Measurements from ENCODE around the gene PTPN4. TPM values are rescaled to one million over a fixed set of nuclear protein-coding genes. Genes with fewer than 3 reads are reported as not detected.

The PTPN4 gene
- total and polyA plus RNA-seq, 2 donors (not counting 3 experiments of a cell fraction or from before 2014, with no cell fraction given): 6.8 to 29.6 TPM

GRCh38 chr2:120026890-120027289 is 267.2 kb downstream of the PTPN4 start:
- Histone ChIP-seq H3K4me2 (ENCODE audit: insufficient read depth, low read length) (no peak overlapping the region), H3K4me1 (ENCODE audit: control insufficient read depth, extremely low read depth, insufficient read depth, low read length) (no peaks in the 10 kb centered on the region), H3K36me3 (ENCODE audit: control insufficient read depth in 2 of 2, extremely low read depth in 1 of 2, insufficient read depth in 2 of 2, low read length in 2 of 2) (no peaks in the 10 kb centered on the region), H3K9me3 (replicated peaks; ENCODE audit: control insufficient read depth, insufficient read depth, low read length) (no peaks in the 10 kb centered on the region), H3K9me1 (replicated peaks; ENCODE audit: control insufficient read depth, extremely low read depth, insufficient read depth, low read length) (no peaks in the 10 kb centered on the region), H3K4me3 (replicated peaks in 1 of 3; ENCODE audit: insufficient read depth in 1 of 3, low read depth in 1 of 3, low read length in 3 of 3) (no peak overlapping the region), H4K20me1 (replicated peaks; ENCODE audit: control insufficient read depth, extremely low read depth, insufficient read depth, low read length) (no peaks in the 10 kb centered on the region), H2AFZ (ENCODE audit: low read depth, low read length) (no peak overlapping the region), H3K27me3 (ENCODE audit: control insufficient read depth in 2 of 2, insufficient read depth in 2 of 2, low read length in 2 of 2) (no peaks in the 10 kb centered on the region), H3K9ac (replicated peaks; ENCODE audit: extremely low read depth, insufficient read depth, low read length) (no peak overlapping the region), H3K79me2 (ENCODE audit: control insufficient read depth, insufficient read depth, low read length) (no peaks in the 10 kb centered on the region), H3K27ac (ENCODE audit: insufficient read depth, low read depth, low read length) (no peak overlapping the region)
- no peak for TF ChIP-seq POLR2A (IDR thresholded peaks at IDR 0.05; ENCODE audit: low read depth, low read length)
- no peak for TF ChIP-seq EZH2 (IDR thresholded peaks at IDR 0.05; ENCODE audit: borderline replicate concordance, low read depth, low read length, severe bottlenecking)
- no peak for TF ChIP-seq MYC (IDR thresholded peaks at IDR 0.05; ENCODE audit: low read depth, low read length)
- no peak for TF ChIP-seq POLR2AphosphoS5 (IDR thresholded peaks at IDR 0.05; ENCODE audit: insufficient read depth, low read depth, low read length)
- no peak for TF ChIP-seq JUN (IDR thresholded peaks at IDR 0.05; ENCODE audit: borderline replicate concordance, insufficient read depth, insufficient read length, low read depth)
- TF ChIP-seq CTCF (IDR thresholded peaks at IDR 0.05; ENCODE audit: extremely low read depth in 1 of 2, insufficient read depth in 1 of 2, low read depth in 1 of 2, low read length in 2 of 2): no peak
- TF ChIP-seq GATA2 (IDR thresholded peaks at IDR 0.05; ENCODE audit: insufficient read depth, insufficient read length, low read depth, low read length): no peak
- TF ChIP-seq MAX (IDR thresholded peaks at IDR 0.05; ENCODE audit: insufficient read depth, insufficient read length): no peak
- TF ChIP-seq FOS (IDR thresholded peaks at IDR 0.05; ENCODE audit: borderline replicate concordance, insufficient read depth, low read length): no peak
- FAIRE-seq (no peak), DNase-seq (ENCODE audit: low read depth, low spot score) (no peak)
- ChIA-PET POLR2A (no interaction called here), CTCF (interaction anchor here (1.0 kb wide), 1 partner anchor 148 kb away, joined by 3 read pairs; no protein-coding TSS in a partner anchor)
- dilution Hi-C loops (cut with MboI; ENCODE audit: extremely low pct_ligation_motif_present, low sequenced_read_pairs) (no loop called here), intact Hi-C loops (cut with micrococcal nuclease) (no loop called here)
- BruUV-seq (replicated peaks): no TSS peak
